Kidney epithelial cell (primary cell): Measurements from ENCODE around the gene NUCB2. TPM values are rescaled to one million over a fixed set of nuclear protein-coding genes. Genes with fewer than 3 reads are reported as not detected.
"Not testable (repeated sequence)": the region's sequence is repeated elsewhere in the genome, so short reads cannot be mapped to it uniquely, and the experiment has no call there.

ENCODE experiments used
- DNase-seq: peaks from one replicate; pipeline ENCODE4 v3.0.0-alpha.2; 2010; ENCODE audit warnings: low read depth
- H3K27me3 ChIP-seq: 2 replicates; pipeline ENCODE4 v1.6.0; 2011; ENCODE audit warnings: low read length; ENCODE audit not compliant: control insufficient read depth, insufficient read depth
- H3K36me3 ChIP-seq: 2 replicates; pipeline ENCODE4 v1.5.1; 2011; ENCODE audit warnings: low read length; ENCODE audit not compliant: control insufficient read depth, insufficient read depth
- H3K4me3 ChIP-seq: 2 replicates; pipeline ENCODE4 v1.5.1; 2011; ENCODE audit warnings: low read depth, mild to moderate bottlenecking, control low read depth, low read length
- total RNA-seq: library from RNA; depleted of rRNA; stranded (reverse); fragments of >200 nt; gene quantifications from 2 replicates; pipeline ENCODE4 v1.2.3, GENCODE V29; 2015
- TF ChIP-seq, protein P1 (sequence below): IDR thresholded peaks from 2 replicates; pipeline ENCODE4 v1.5.1; 2011; ENCODE audit warnings: mild to moderate bottlenecking, moderate library complexity, low read length, control low read depth, inconsistent platforms; ENCODE audit not compliant: insufficient read depth, poor library complexity, severe bottlenecking

Gene NUCB2
- total RNA-seq, result 26.1 and 35.2 TPM in 2 replicates

DNA sequence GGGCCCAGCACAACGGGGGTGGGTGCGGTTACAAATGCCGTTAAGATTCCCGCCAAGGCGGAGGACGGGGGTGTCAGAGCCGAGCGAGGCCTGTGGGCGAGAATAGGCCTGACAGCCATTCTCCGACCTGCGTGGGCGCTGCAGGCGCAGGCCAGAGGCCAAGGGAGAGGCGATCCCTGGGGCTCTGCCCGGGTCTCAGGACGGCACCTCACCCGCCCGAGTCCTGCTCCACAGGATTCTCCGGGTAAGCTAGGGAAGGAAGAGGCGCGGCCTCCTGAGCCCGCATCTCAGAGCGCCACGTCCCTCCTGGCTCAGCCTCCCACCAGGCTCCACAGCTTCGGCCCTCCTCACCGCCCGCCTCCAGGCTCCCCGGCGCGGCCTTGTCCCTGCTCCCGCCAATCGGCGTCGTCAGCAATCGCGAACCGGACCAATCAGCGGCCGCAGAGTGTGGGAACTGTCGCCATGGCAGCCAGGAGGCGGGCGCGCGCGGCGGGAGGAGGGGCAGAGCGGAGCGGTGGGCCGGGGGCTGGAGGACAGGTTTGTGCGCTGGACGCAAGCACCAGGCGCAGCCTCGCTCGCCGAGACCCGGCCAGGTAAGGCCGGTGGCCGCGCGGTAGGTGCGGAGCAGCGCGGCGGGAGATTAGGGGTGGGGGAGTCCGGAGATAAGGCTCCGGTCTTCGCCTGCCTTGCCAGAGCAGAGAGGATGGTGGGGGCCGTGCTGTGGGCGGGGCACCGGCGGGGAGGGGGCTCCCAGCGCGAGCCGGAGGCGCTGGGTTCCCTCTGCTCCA, at the start of gene NUCB2:
Gene NUCB2, plus strand, starts transcription at position 504 of the 788 bp plus-strand sequence. CDS start 18,585 bp downstream, outside the sequence.
- DNase-seq, result peak; percentile 60
- H3K27me3 ChIP-seq, result no peaks in the 10 kb centered on the region
- TF ChIP-seq, protein P1, sequence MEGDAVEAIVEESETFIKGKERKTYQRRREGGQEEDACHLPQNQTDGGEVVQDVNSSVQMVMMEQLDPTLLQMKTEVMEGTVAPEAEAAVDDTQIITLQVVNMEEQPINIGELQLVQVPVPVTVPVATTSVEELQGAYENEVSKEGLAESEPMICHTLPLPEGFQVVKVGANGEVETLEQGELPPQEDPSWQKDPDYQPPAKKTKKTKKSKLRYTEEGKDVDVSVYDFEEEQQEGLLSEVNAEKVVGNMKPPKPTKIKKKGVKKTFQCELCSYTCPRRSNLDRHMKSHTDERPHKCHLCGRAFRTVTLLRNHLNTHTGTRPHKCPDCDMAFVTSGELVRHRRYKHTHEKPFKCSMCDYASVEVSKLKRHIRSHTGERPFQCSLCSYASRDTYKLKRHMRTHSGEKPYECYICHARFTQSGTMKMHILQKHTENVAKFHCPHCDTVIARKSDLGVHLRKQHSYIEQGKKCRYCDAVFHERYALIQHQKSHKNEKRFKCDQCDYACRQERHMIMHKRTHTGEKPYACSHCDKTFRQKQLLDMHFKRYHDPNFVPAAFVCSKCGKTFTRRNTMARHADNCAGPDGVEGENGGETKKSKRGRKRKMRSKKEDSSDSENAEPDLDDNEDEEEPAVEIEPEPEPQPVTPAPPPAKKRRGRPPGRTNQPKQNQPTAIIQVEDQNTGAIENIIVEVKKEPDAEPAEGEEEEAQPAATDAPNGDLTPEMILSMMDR, result no peak
- H3K36me3 ChIP-seq, result no peaks in the 10 kb centered on the region
- H3K4me3 ChIP-seq, result peak within 1 kb of the TSS; percentile 95

DNA sequence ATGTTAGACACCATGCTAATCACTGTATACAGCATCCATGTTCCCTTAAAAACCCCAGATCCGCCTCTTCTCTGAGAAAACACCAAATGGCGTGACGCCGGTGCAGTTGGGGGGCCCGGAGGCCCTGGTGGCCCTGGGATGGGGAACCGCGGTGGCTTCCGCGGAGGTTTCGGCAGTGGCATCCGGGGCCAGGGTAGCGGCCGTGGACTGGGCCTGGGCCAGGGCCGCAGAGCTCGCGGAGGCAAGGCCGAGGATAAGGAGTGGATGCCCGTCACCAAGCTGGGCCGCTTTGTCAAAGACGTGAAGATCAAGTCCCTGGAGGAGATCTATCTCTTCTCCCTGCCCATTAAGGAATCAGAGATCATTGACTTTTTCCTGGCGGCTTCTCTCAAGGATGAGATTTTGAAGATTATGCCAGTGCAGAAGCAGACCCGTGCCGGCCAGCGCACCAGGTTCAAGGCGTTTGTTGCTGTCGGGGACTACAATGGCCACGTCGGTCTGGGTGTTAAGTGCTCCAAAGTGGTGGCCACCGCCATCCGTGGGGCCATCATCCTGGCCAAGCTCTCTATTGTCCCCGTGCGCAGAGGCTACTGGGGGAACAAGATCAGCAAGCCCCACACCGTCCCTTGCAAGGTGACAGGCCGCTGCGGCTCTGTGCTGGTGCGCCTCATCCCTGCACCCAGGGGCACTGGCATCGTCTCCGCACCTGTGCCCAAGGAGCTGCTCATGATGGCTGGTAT, 48.2 kb upstream of the NUCB2 start:
- not testable (repeated sequence) for DNase-seq, H3K4me3 ChIP-seq, H3K36me3 ChIP-seq, H3K27me3 ChIP-seq

DNA sequence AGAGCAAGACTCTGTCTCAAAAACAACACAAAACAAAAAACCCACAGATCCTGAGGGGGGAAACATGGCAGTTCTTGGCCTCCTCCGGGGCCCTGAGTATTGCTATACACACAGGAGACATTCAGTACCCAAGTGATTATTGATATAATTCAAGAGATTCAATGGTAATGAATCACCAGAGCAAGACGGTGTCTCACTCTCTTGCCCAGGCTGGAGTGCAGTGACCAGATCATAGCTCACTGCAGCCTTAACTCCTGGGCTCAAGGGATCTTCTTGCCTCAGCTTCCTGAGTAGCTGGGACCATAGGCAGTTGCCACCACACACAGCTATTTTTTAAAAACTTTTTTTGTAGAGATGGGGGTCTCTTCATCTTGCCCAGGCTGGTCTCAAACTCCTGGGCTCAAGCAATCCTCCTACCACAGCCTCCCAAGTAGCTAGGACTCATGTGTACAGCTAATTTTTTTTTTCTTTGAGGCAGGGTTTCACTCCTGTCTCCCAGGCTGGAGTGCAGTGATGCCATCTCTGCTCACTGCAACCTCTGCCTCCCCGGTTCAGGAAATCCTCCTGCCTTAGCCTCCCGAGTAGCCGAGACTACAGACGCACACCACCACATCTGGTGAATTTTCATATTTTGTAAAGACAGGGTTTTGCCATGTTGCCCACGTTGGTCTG, 46.9 kb upstream of the NUCB2 start:
- Histone ChIP-seq H3K27me3 (no peaks in the 10 kb centered on the region), H3K4me3 (no peak overlapping the region), H3K36me3 (no peaks in the 10 kb centered on the region)
- TF ChIP-seq, protein P1, result no peak
- DNase-seq, result no peak

DNA sequence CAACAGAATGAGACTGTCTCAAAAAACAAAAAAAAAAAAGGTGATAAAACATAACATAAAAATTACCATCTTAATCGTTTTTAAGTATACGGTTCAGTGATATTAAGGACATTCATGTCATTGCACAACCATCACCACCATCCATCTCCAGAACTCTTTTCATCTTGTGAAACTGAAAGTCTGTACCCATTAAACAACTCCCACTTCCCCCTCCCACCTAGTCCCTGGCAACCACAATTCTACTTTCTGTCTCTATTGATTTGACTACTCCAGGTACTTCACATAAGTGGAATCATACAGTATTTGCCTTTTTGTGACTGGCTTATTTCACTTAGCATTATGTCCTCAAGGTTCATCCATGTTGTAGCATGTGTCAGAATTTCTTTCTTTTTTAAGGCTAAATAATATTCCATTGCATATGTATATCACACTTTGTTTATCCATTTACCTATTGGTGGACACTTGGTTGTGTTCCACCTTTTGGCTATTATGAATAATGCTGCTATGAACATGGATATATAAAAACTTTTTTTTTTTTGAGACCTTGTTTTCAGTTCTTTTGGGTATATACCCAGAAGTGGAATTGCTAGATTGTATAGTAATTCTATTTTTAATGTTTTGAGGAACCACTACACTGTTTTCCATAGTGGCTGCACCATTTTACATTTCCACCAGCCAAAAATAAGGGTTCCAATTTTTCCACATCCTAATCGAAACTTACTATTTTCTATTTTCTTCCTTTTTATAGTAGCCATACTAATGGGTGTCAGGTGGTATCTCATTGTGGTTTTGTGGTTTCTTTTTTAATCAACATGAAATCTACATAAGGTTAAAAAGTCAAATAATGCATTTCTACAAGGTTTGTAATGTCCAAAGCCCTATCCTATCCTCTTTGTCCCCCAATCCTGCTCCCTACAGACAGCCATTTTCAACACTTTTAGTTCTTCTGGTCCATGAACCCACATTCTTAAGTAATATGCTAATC, 45.4 kb upstream of the NUCB2 start:
- no peak for DNase-seq
- Histone ChIP-seq H3K27me3 (no peaks in the 10 kb centered on the region), H3K4me3 (no peak overlapping the region), H3K36me3 (no peaks in the 10 kb centered on the region)
- TF ChIP-seq, protein P1, result no peak

DNA sequence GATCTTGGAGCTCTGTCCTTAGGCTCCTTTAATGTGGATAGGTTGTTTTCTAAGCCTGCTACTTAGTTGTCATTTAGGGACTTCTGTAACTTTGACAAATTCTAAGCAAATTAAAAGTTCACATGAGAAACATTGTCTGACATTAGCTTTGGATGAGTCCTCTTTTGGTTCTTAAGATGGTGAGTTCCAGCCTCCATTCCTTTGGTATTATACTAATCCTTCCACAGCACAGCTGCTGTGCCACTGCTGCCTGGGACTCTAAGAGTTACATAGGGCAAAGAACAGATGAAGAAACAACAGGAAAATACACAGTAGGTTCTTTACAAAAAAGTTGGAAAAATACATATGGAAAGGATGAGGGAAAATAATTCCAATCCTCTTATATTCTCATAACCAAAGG, 43.4 kb upstream of the NUCB2 start:
- Histone ChIP-seq H3K27me3 (no peaks in the 10 kb centered on the region), H3K36me3 (no peaks in the 10 kb centered on the region), H3K4me3 (no peak overlapping the region)
- no peak for DNase-seq
- TF ChIP-seq, protein P1, result no peak
